ENCODE data around the gene ZZZ3. TPM values are rescaled to one million over a fixed set of nuclear protein-coding genes. Genes with fewer than 3 reads are reported as not detected.
A peak's percentile ranks its signal among the peaks of the same experiment; 100 is the strongest.

Gene ZZZ3
- total and polyA plus RNA-seq, 2 experiments from 2014 or later = 43.8 to 72.6 TPM

- WGBS, 2 experiments (ENCODE audit: low coverage in 1 of 2, low lambda C conversion rate in 2 of 2, missing lambda C conversion rate in 2 of 2) = 96 to 97% methylated on average over 5 of the region's 5 CpGs
- no peaks in the 10 kb centered on the region for H4K20me1 ChIP-seq (ENCODE audit: insufficient read depth)
- TF ChIP-seq EZH2phosphoT487 (IDR thresholded peaks at IDR 0.05; ENCODE audit: insufficient read depth, low read depth) (no peak), EZH2 (IDR thresholded peaks at IDR 0.05; ENCODE audit: insufficient read depth, poor library complexity, severe bottlenecking) (no peak)
Observed at GRCh38 chr1:77642196-77642595, 40.3 kb downstream of the ZZZ3 start.

DNA sequence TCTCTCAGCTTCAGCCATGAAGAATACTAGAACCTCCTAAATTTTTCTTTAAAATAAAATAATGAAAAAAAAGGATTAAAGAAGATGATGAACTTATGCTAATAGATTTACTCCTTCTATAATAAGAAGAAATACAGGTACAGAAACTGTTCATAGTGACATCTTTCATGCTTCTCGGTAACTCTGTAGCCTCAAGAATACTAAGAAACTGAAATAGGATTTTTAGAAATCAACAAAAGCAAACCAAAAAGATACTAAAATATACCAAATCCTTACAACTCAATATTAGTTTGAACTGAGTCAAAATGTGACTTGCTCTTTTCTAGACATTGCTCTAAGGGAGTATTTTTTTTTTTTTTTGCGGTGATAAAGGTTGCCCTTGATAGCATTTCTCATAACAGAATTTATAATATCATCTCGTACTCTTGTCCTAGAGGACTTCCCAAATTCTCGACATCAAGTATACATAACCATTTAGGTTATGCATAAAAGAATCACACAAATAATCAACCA, 42.8 kb downstream of the ZZZ3 start:
- in situ Hi-C loops (cut with MboI) = no loop called here
- Histone ChIP-seq H3F3A (ENCODE audit: insufficient read depth) (peaks cover 14% of the 10 kb centered on the region; the same call in 1 of the 2 replicates), H3K4me3 (no peak overlapping the region), H3K27ac (no peak overlapping the region), H4K20me1 (ENCODE audit: insufficient read depth) (no peaks in the 10 kb centered on the region), H3K9me3 (ENCODE audit: low read depth) (no peaks in the 10 kb centered on the region), H3K9ac (0 out of 2 replicates have a peak overlapping the region, but pooled peaks have one; percentile 10), H3K36me3 (ENCODE audit: low read depth) (peaks cover 29% of the 10 kb centered on the region), H3K4me1 (ENCODE audit: insufficient read depth) (peaks cover 14% of the 10 kb centered on the region), H3K79me2 (ENCODE audit: insufficient read depth) (peaks cover 99% of the 10 kb centered on the region), H3K9me2 (ENCODE audit: insufficient read depth) (no peaks in the 10 kb centered on the region), H2AFZ (no peak overlapping the region), H3K4me2 (ENCODE audit: unreplicated experiment) (peak overlapping the region; percentile 43), H3K27me3 (replicated peaks; ENCODE audit: insufficient read depth) (no peaks in the 10 kb centered on the region)
- TF ChIP-seq EZH2 (IDR thresholded peaks at IDR 0.05; ENCODE audit: insufficient read depth, poor library complexity, severe bottlenecking) = no peak
- no peak for TF ChIP-seq EZH2phosphoT487 (IDR thresholded peaks at IDR 0.05; ENCODE audit: insufficient read depth, low read depth)
- DNase-seq = no peak
- WGBS, 2 experiments (ENCODE audit: low coverage in 1 of 2, low lambda C conversion rate in 2 of 2, missing lambda C conversion rate in 2 of 2) = 99 to 100% methylated on average over 4 of the region's 4 CpGs

More at GRCh38 chr1:77642196-77642595, 40.3 kb downstream of the ZZZ3 start:
- peaks cover 14% of the 10 kb centered on the region for H3K4me1 ChIP-seq (ENCODE audit: insufficient read depth)
- H3K9me3 ChIP-seq (ENCODE audit: low read depth) = no peaks in the 10 kb centered on the region
- peaks cover 100% of the 10 kb centered on the region for H3K79me2 ChIP-seq (ENCODE audit: insufficient read depth)
- DNase-seq = no peak
- no peak overlapping the region for H3K4me3 ChIP-seq
- H3F3A ChIP-seq (ENCODE audit: insufficient read depth) = peaks cover 14% of the 10 kb centered on the region; the same call in 1 of the 2 replicates
- no peaks in the 10 kb centered on the region for H3K27me3 ChIP-seq (replicated peaks; ENCODE audit: insufficient read depth)
- peaks cover 24% of the 10 kb centered on the region for H3K36me3 ChIP-seq (ENCODE audit: low read depth)
- H3K4me2 ChIP-seq (ENCODE audit: unreplicated experiment) = no peak overlapping the region
- in situ Hi-C loops (cut with MboI) = no loop called here
- H3K9me2 ChIP-seq (ENCODE audit: insufficient read depth) = no peaks in the 10 kb centered on the region
- no peak overlapping the region for H2AFZ ChIP-seq
- no peak overlapping the region for H3K27ac ChIP-seq
- H3K9ac ChIP-seq = no peak overlapping the region

- Histone ChIP-seq H4K20me1 (ENCODE audit: insufficient read depth) (no peaks in the 10 kb centered on the region), H3K79me2 (ENCODE audit: insufficient read depth) (peaks cover 99% of the 10 kb centered on the region), H3K4me2 (ENCODE audit: unreplicated experiment) (peak overlapping the region; percentile 43), H3K9me2 (ENCODE audit: insufficient read depth) (no peaks in the 10 kb centered on the region), H3K9ac (0 out of 2 replicates have a peak overlapping the region, but pooled peaks have one; percentile 10), H3K9me3 (ENCODE audit: low read depth) (no peaks in the 10 kb centered on the region), H3F3A (ENCODE audit: insufficient read depth) (peaks cover 14% of the 10 kb centered on the region; the same call in 1 of the 2 replicates), H3K27me3 (replicated peaks; ENCODE audit: insufficient read depth) (no peaks in the 10 kb centered on the region), H2AFZ (no peak overlapping the region), H3K27ac (0 out of 2 replicates have a peak overlapping the region, but pooled peaks have one; percentile 9), H3K4me1 (ENCODE audit: insufficient read depth) (peaks cover 14% of the 10 kb centered on the region), H3K4me3 (no peak overlapping the region), H3K36me3 (ENCODE audit: low read depth) (peaks cover 24% of the 10 kb centered on the region)
- in situ Hi-C loops (cut with MboI) = no loop called here
- TF ChIP-seq EZH2phosphoT487 (IDR thresholded peaks at IDR 0.05; ENCODE audit: insufficient read depth, low read depth) = no peak
- TF ChIP-seq EZH2 (IDR thresholded peaks at IDR 0.05; ENCODE audit: insufficient read depth, poor library complexity, severe bottlenecking) = no peak
- 55 to 58% methylated on average over 3 of the region's 3 CpGs for WGBS, 2 experiments (ENCODE audit: low coverage in 1 of 2, low lambda C conversion rate in 2 of 2, missing lambda C conversion rate in 2 of 2)
- DNase-seq = peak; percentile 67
Observed at GRCh38 chr1:77639056-77639455, 43.4 kb downstream of the ZZZ3 start.

GRCh38 chr1:77636864-77637263, 45.6 kb downstream of the ZZZ3 start:
- Histone ChIP-seq H3K9me2 (ENCODE audit: insufficient read depth) (no peaks in the 10 kb centered on the region), H3K79me2 (ENCODE audit: insufficient read depth) (peaks cover 93% of the 10 kb centered on the region), H3K4me3 (no peak overlapping the region), H3K27ac (no peak overlapping the region), H3K9ac (no peak overlapping the region), H3K36me3 (ENCODE audit: low read depth) (peaks cover 28% of the 10 kb centered on the region), H3K4me1 (ENCODE audit: insufficient read depth) (peaks cover 14% of the 10 kb centered on the region), H3F3A (ENCODE audit: insufficient read depth) (peaks cover 14% of the 10 kb centered on the region; the same call in 1 of the 2 replicates), H2AFZ (no peak overlapping the region), H3K27me3 (replicated peaks; ENCODE audit: insufficient read depth) (no peaks in the 10 kb centered on the region), H3K9me3 (ENCODE audit: low read depth) (no peaks in the 10 kb centered on the region), H4K20me1 (ENCODE audit: insufficient read depth) (no peaks in the 10 kb centered on the region), H3K4me2 (ENCODE audit: unreplicated experiment) (no peak overlapping the region)
- no peak for TF ChIP-seq EZH2 (IDR thresholded peaks at IDR 0.05; ENCODE audit: insufficient read depth, poor library complexity, severe bottlenecking)
- TF ChIP-seq EZH2phosphoT487 (IDR thresholded peaks at IDR 0.05; ENCODE audit: insufficient read depth, low read depth) = no peak
- WGBS, 2 experiments (ENCODE audit: low coverage in 1 of 2, low lambda C conversion rate in 2 of 2, missing lambda C conversion rate in 2 of 2) = 94 to 97% methylated on average over 4 of the region's 4 CpGs
- DNase-seq = no peak
- in situ Hi-C loops (cut with MboI) = no loop called here

Small RNAs within 50 kb of the gene (small RNA-seq; reads per million reads assigned to genes)
- not detected for gene RN7SL370P (ENCODE audit: low read depth, low replicate concordance)

Other genes starting within 250 kb of the ZZZ3 start
- 77.6 and 80.7 TPM in 2 replicates for gene USP33, start 77.2 kb upstream of the ZZZ3 start, total RNA-seq (2014; rRNA removed; shearing (Covaris generic))
- gene USP33, start 77.2 kb upstream of the ZZZ3 start, polyA plus RNA-seq (2016; fragmentation: Nextera tagmentation; extraction: Ambion mirVana) = 50.7 and 54.2 TPM in 2 replicates
- gene MIGA1, start 97.0 kb upstream of the ZZZ3 start, total RNA-seq (2014; rRNA removed; shearing (Covaris generic)) = 11.6 and 15.4 TPM in 2 replicates
- gene MIGA1, start 97.0 kb upstream of the ZZZ3 start, polyA plus RNA-seq (2016; fragmentation: Nextera tagmentation; extraction: Ambion mirVana) = 13.6 and 14.4 TPM in 2 replicates
- 11.4 and 17.2 TPM in 2 replicates for gene NEXN, start 206.0 kb upstream of the ZZZ3 start, total RNA-seq (2014; rRNA removed; shearing (Covaris generic))
- 69.0 and 70.4 TPM in 2 replicates for gene NEXN, start 206.0 kb upstream of the ZZZ3 start, polyA plus RNA-seq (2016; fragmentation: Nextera tagmentation; extraction: Ambion mirVana)

Data from GM23248 (cell line).